HCT116 (cell line): ENCODE measurements around the gene MORN5.

Experiments used
- CTCF ChIP-seq, 3 experiments: fragments of 200-600 bp in 1 of 3; sonication (generic) in 1 of 3; IDR thresholded peaks in 2 of 3; conservative IDR thresholded peaks in 1 of 3; 2 replicates each; pipeline ENCODE4 v1.5.1; 2012 to 2017; ENCODE audit warnings: low read depth in 2 of 3, low read length in 2 of 3, antibody characterized with exemption in 1 of 3, borderline replicate concordance in 1 of 3, control low read depth in 1 of 3, mild to moderate bottlenecking in 1 of 3, mixed read lengths in 1 of 3, mixed run types in 1 of 3, moderate library complexity in 1 of 3; ENCODE audit not compliant: insufficient read depth in 1 of 3
- EZH2phosphoT487 ChIP-seq: fragments of 200-600 bp; IDR thresholded peaks from 2 replicates; pipeline ENCODE4 v1.6.1; 2018; ENCODE audit warnings: antibody characterized with exemption, borderline replicate concordance
- POLR2A ChIP-seq: IDR thresholded peaks from 2 replicates; pipeline ENCODE4 v1.7.0; 2011; ENCODE audit warnings: borderline replicate concordance; ENCODE audit not compliant: insufficient read depth, insufficient read length; ENCODE audit errors: extremely low read depth
- POLR2AphosphoS5 ChIP-seq: IDR thresholded peaks from 2 replicates; pipeline ENCODE4 v1.6.1; 2011; ENCODE audit warnings: mild to moderate bottlenecking, low read depth, low read length, moderate library complexity
- ZFX ChIP-seq: fragments of 450-650 bp; IDR thresholded peaks from 2 replicates; pipeline ENCODE4 v1.6.1; 2017

GRCh38 chr9:122121931-122122330 is 37.8 kb upstream of the MORN5 start:
- TF ChIP-seq CTCF (IDR thresholded peaks at IDR 0.05 in 2 of 3, conservative IDR thresholded peaks at IDR 0.05 in 1 of 3; ENCODE audit: borderline replicate concordance in 1 of 3, insufficient read depth in 1 of 3, low read depth in 2 of 3, low read length in 2 of 3) = no peak
- no peak for TF ChIP-seq POLR2A
- TF ChIP-seq POLR2AphosphoS5 = no peak
- TF ChIP-seq ZFX = no peak
- TF ChIP-seq EZH2phosphoT487 = no peak
